Progenitor cell of endocrine pancreas (in vitro differentiated cells): Measurements from ENCODE around the gene PPARGC1A. TPM values are rescaled to one million over a fixed set of nuclear protein-coding genes. Genes with fewer than 3 reads are reported as not detected.

Experiments used
- DNase-seq: peaks from one replicate; pipeline ENCODE4 v3.0.0; 2021; ENCODE audit warnings: low spot score; ENCODE audit not compliant: unreplicated experiment
- H3K27ac Mint-ChIP-seq: 2 replicates; pipeline ENCODE4 v1.8.0; 2021; ENCODE audit warnings: mild to moderate bottlenecking, moderate library complexity, mixed read lengths
- H3K27me3 Mint-ChIP-seq: 2 replicates; pipeline ENCODE4 v1.8.0; 2021; ENCODE audit warnings: mixed read lengths
- H3K36me3 Mint-ChIP-seq: 2 replicates; pipeline ENCODE4 v1.8.0; 2022; ENCODE audit warnings: mixed read lengths; ENCODE audit not compliant: insufficient read depth
- H3K4me1 Mint-ChIP-seq: 2 replicates; pipeline ENCODE4 v1.8.0; 2021; ENCODE audit warnings: low read depth, mixed read lengths
- H3K4me3 Mint-ChIP-seq: 2 replicates; pipeline ENCODE4 v1.8.0; 2021; ENCODE audit warnings: low read depth, mild to moderate bottlenecking, moderate library complexity, mixed read lengths
- H3K9me3 Mint-ChIP-seq: 2 replicates; pipeline ENCODE4 v1.8.0; 2021; ENCODE audit warnings: low read depth, mixed read lengths
- CTCF ChIP-seq: fragments of 200-600 bp; sonication (generic); IDR thresholded peaks from one replicate; pipeline ENCODE4 v1.5.0; 2021; ENCODE audit warnings: antibody characterized with exemption, mild to moderate bottlenecking; ENCODE audit not compliant: unreplicated experiment
- total RNA-seq: library from RNA; stranded (reverse); gene quantifications from 2 replicates; pipeline ENCODE4 v1.2.1, GENCODE V29; 2021

PPARGC1A gene
- total RNA-seq, 1 donor from 2014 or later = 0.93 TPM

DNA sequence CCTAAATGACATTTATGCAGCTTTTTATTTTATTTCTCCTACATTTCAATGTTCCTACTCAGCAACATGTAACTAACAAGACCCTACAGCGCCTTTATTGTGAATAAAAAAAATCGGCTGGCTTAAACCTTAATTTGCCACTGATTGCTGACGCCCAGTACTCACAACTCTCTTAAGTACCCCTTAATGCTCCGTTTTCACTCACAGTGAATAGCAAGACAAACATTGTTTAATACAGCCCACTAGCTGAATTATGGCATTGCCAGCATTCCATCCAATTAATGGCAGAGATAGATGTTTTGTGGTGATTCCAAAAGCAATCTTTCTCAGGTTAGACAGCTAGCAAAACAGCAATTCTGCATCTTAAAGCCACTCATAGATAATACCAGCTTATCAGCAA, 61.1 kb downstream of the PPARGC1A start:
- H3K4me3 Mint-ChIP-seq = no peak overlapping the region
- no peak overlapping the region for H3K27ac Mint-ChIP-seq
- H3K9me3 Mint-ChIP-seq = no peaks in the 10 kb centered on the region
- H3K4me1 Mint-ChIP-seq = no peaks in the 10 kb centered on the region
- H3K27me3 Mint-ChIP-seq = peaks cover 32% of the 10 kb centered on the region
- no peaks in the 10 kb centered on the region for H3K36me3 Mint-ChIP-seq
- DNase-seq = no peak
- no peak for TF ChIP-seq CTCF

DNA sequence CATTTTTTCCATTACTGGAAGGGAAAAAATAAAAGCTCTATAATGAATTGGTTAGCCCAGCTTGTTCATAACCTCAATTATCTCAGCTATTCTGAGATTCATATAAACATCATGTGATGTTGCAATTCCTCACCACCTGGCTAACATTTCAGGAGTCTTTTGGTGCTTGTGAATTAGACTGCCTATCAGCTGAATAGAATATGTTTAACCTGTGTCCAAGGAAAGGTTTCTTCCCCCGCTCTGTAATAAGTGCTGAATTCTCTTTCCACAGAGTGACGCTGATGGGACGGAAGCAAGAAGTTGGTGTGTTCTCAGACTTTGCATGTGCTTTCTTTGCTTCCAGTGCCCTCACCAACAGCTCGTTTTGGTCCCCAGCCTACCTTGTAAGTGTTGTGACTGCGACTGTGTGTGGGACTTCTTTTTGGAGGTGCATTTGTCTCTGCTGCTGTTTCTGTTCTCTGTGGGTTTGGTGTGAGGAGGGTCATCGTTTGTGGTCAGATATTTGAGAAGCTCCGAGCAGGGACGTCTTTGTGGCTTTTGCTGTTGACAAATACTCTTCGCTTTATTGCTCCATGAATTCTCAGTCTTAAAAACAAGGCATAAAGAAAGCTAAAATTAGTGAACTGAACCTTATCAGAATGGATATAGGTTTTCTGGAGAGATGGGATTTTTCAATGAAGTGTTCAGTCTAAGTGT, 61.7 kb downstream of the PPARGC1A start:
- no peaks in the 10 kb centered on the region for H3K36me3 Mint-ChIP-seq
- H3K27ac Mint-ChIP-seq = no peak overlapping the region
- no peaks in the 10 kb centered on the region for H3K4me1 Mint-ChIP-seq
- no peaks in the 10 kb centered on the region for H3K9me3 Mint-ChIP-seq
- no peak overlapping the region for H3K4me3 Mint-ChIP-seq
- no peak for DNase-seq
- TF ChIP-seq CTCF = no peak
- H3K27me3 Mint-ChIP-seq = peaks cover 29% of the 10 kb centered on the region

DNA sequence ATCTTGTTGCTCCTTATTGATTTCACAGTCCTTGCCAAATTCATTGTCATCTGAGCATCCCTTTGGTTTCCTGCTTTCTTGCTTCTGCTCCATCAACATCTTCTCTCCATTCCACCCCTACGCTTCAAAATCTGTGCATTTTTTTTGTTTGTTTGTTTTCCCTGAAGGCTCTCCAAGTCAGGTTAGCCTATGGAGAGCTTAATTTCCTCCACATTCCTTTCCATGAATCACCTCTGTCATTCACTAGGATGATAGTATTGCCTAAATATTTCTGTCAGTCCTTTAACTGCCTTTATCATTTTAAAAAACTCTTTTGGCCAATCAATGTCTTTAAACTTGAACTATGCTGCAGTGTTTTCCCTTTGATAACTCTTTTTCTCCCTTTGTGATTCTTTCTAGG, 67.7 kb downstream of the PPARGC1A start:
- DNase-seq = no peak
- H3K27ac Mint-ChIP-seq = no peak overlapping the region
- H3K27me3 Mint-ChIP-seq = peaks cover 5% of the 10 kb centered on the region
- no peaks in the 10 kb centered on the region for H3K36me3 Mint-ChIP-seq
- no peak overlapping the region for H3K4me3 Mint-ChIP-seq
- H3K4me1 Mint-ChIP-seq = peaks cover 10% of the 10 kb centered on the region
- TF ChIP-seq CTCF = no peak
- H3K9me3 Mint-ChIP-seq = no peaks in the 10 kb centered on the region

DNA sequence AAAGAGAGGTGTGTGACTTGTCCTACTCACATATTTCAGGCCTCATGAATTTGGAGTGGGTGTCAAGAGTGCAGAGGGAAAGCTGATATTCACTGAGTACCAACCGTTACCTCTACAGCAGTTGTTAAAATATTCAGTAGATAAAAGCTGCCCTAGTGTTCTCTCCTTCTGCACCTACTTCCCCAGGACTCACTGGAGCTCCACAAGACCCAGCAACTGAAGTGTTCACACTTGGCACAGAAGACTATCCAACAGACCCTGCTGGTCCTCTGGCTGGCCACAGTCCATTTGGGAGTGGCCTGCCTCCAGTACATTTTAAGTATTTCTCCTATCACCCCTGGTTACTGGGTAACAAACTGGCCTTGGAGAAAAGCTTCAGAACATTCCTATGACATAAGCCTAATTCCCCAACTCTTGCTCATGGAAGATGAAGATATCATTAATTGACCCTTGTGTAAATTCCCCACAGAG, 70.8 kb downstream of the PPARGC1A start:
- H3K27ac Mint-ChIP-seq = no peak overlapping the region
- H3K9me3 Mint-ChIP-seq = no peaks in the 10 kb centered on the region
- H3K36me3 Mint-ChIP-seq = no peaks in the 10 kb centered on the region
- H3K27me3 Mint-ChIP-seq = no peaks in the 10 kb centered on the region
- no peak for DNase-seq
- peaks cover 10% of the 10 kb centered on the region for H3K4me1 Mint-ChIP-seq
- H3K4me3 Mint-ChIP-seq = no peak overlapping the region
- TF ChIP-seq CTCF = no peak

GRCh38 chr4:23818097-23818885, 71.6 kb downstream of the PPARGC1A start:
- Mint-ChIP-seq H3K27ac (no peak overlapping the region), H3K4me1 (peaks cover 10% of the 10 kb centered on the region), H3K36me3 (no peaks in the 10 kb centered on the region), H3K9me3 (no peaks in the 10 kb centered on the region), H3K4me3 (no peak overlapping the region), H3K27me3 (peaks cover under 1% of the 10 kb centered on the region)
- no peak for DNase-seq
- TF ChIP-seq CTCF = no peak
